H54 (cell line): ENCODE data around the gene C4orf54.

ENCODE experiments used
- DNase-seq: peaks from one replicate; pipeline ENCODE4 v3.0.0; 2011; ENCODE audit warnings: low spot score, mixed read lengths; ENCODE audit not compliant: insufficient read length
- FAIRE-seq: peaks from 3 replicates; lab custom pipeline; 2011; peaks lifted over from hg19 to GRCh38; lab: Jason Lieb, UNC
- POLR2A ChIP-seq: IDR thresholded peaks from 2 replicates; pipeline ENCODE4 v1.6.1; 2011; ENCODE audit warnings: low read depth, mild to moderate bottlenecking, low read length

Gene C4orf54

DNA sequence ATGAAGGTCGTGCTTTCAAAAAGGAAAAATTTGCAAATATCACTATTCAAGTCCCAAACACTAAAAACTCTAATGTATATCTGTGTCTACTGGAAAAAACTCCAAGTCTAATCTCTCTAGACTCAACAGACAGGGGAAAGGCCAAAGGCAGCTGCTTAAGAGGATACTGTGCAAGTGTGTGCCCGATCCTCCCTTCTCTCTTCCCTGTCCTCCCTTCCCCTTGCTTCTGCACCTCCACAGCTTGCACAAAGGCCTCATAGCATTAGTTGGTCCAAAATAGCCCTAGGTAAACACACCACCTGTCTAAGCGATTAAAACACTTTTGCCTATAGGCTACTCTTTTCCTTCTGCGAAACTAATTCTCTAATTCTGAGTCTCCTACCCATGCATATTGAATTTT lies 10.6 kb downstream of the C4orf54 start:
- DNase-seq: no peak
- FAIRE-seq: no peak
- TF ChIP-seq POLR2A: no peak

DNA sequence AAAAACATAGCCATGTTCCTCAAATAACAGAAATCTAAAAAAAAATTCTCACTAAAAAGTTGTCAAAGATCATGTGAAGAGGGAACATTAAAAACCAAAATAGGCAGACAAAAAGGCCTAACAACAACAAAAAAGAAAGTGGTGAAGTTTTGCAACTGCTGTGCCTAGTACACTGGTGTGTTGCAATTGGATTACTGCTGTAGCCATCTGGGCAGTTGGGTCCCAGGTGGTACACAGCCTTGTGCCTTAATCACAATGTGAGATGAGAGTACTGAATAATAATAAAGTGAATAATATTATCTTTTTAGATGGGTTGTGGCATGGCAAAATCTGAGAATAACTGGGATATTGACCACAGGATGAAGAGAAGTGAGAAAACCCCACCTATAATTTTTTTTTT lies 12.0 kb downstream of the C4orf54 start:
- DNase-seq: no peak
- no peak for TF ChIP-seq POLR2A
- FAIRE-seq: no peak

DNA sequence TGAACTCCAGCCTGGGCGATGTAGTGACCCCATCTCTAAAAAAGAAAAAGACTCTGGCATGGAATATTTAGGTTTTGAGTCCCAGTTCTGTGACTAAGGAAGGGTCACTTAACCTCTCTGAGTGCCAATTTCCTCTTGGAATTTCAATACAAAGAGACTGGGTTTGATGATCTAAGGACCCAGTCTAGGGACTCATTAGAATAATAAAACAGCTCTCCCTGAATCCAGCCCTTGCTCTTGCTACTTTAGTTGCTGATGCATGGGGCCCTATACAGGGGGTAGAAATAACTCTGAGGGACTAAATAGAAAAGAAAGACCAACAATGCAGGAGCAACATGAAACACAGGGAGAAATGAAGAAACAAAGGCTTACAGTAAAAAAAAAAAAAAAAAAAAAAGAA lies 12.6 kb downstream of the C4orf54 start:
- DNase-seq (no peak), FAIRE-seq (no peak)
- no peak for TF ChIP-seq POLR2A

DNA sequence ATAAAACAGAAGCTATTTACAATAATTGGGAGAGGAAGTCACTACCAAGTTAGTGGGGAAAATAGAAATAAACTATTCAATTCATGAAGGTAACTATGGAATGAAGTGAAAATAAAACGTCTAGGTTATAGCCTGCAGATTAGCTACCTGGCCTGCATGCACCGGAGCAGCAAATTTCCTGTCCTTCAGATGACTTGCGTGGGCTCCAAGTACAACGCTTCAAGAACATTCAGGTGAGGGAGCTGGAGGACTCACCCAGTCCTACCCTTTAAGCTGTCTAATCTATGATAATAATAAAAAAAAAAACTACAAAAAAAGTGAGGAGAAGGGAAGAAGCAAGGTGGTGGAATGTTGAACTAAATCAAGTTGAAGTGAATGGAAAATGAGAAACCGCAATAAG lies 13.2 kb downstream of the C4orf54 start:
- no peak for FAIRE-seq
- no peak for DNase-seq
- no peak for TF ChIP-seq POLR2A

DNA sequence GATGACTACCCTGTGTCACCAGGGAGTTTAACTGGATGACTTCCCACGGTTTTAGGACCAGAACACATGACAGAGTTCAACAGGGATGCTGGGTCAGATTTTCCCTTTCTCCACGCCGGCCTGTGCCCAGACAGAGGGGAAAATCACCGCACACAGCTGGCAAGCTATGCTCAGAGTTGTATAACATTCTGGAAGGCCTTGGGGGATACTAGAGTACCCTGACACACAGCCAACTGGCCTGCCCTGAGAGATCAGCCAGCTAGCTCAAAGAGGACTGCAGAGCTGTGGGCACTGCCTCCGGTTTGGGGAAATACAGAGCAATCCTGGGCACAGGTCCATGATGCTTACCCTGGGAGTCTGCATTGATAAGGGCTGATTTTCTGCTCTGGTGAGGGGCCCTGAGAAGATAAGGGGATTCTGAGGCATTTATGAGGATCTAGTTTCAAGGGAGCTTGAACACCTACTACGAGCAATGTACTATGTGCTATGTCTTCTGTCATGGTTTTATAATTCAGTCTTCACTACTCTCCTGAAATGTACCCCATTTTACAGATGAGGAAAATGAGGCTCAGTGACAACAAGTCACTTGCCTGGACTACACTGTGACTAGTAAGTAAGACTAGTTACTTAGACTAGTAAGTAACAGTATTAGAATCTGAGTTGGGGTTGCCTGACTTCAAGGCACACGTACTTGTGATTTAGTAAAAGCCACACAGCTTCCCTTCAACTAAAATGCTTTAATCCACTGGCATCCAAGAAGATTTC lies 14.7 kb downstream of the C4orf54 start:
- DNase-seq (no peak), FAIRE-seq (no peak)
- no peak for TF ChIP-seq POLR2A

DNA sequence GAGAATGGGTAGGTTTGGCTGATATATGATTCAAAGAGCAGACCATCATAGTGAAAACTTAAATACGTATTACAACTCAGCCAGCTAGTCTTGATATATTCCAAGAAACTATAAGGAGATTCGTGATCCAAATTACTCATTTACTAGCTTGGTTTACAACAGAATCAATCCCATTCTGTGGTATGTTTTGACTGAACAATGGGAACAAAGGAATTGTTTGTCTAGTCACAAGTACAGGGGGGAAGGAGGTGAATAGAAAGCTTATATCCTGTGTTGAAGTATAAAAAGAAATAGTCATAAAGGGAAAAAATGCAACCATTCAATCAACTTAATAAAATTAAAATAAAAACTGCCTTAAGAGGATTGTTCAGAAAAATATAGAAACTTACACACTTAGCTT lies 17.0 kb downstream of the C4orf54 start:
- FAIRE-seq (no peak), DNase-seq (no peak)
- no peak for TF ChIP-seq POLR2A

DNA sequence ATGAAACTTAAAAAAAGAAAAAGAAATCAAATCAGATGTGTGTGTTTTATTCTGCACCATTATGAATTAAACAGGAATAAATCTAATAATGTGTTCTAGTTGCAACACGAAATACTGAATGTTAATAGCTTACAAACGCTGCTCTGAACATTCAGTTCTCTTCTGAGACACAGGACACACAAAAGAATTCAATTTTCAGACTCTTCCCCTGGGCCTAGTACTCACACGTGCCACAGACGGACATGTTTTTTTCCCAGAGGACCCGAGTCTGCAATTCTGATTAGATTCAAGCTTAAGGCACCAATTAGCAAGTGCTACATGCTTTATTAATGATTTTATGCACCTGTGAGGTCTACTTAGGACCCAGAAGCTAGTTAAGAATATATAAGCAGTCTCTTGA lies 20.5 kb downstream of the C4orf54 start:
- DNase-seq (no peak), FAIRE-seq (no peak)
- no peak for TF ChIP-seq POLR2A

DNA sequence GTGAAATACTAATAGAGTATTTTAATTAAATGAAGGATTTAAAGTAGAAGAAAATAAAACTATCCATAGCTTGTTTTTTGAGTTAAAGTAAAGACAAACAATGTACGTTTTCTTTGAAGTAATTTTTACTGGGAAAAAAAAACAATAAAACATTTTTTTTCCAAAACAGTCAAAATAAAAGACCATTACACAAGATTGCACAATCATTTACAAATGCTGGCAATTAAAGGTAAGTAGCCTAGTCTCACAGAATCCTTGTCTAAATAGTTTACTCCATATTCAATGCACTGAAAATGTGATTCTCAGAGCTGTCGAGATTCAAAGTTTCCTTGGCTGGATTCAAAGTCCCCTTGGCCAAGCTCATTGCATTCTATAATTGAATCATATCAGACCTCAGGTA lies 21.2 kb downstream of the C4orf54 start:
- DNase-seq: no peak
- FAIRE-seq: no peak
- TF ChIP-seq POLR2A: no peak

DNA sequence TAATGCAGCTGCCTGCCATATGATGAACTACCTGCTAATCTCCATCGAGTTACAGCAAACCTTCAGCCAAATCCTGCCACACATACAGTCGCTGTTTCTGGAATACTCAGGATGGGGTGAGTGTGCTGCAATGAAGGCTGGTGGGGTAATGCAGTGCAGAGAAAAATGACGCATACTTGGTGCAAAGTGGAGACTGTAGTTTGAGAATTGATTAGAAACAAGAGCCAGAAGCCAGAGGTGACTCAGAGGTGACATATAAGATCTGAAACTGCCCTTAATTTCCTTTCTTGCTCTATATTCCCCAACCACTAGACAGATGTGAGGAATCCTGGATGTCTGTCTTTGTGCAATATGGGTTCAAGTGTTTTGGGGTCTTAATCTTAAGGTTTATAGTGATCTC lies 22.0 kb downstream of the C4orf54 start:
- TF ChIP-seq POLR2A: no peak
- FAIRE-seq (no peak), DNase-seq (no peak)

DNA sequence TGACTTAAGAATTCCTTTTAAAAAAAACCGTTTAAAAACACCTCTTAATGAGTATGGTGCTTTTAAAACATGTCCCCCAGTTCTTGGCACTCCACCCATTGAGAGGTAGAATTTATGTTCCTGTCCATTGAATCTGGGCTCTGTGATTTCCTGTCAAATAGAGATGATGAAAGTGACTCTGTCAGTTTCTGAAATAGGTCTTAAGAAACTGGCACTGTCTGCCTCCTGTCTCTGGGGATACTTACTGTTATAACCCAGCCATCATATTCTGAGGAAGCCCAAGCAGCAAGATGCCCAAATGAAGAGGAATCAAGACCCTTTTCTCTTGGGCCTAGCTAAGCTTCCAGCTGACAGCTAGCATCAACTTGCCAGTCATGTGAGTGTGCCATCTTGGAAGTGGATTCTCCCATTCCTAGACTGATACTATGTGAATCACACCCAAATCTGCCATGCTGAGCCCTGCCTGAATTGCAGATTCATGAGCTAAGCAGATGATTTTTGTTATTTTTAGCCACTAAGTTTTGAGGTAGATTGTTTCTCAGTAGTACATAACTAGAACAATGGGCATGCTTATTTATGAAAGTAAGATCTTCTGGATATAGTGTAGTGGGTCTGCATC lies 22.8 kb downstream of the C4orf54 start:
- TF ChIP-seq POLR2A: no peak
- DNase-seq: no peak
- no peak for FAIRE-seq

DNA sequence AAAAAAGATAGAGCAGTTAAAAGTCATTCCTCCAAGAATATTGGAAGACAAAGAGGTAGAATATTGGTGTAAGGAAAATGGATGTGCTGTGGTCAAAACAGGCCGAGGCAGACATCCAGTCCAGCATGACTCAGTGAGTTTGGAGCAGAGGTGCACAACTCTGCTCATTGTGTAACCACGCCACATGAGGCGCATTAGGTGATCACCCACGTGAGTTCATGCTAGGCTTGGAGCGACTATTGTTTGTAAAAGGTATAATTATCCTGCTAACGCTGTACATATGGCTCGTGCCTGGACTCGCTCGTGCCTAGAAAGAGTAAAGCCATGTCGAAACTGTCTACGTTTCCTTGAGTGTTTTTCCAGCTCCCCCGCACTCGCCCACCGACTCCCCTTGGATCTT lies 23.9 kb downstream of the C4orf54 start:
- no peak for FAIRE-seq
- DNase-seq: no peak
- TF ChIP-seq POLR2A: no peak

DNA sequence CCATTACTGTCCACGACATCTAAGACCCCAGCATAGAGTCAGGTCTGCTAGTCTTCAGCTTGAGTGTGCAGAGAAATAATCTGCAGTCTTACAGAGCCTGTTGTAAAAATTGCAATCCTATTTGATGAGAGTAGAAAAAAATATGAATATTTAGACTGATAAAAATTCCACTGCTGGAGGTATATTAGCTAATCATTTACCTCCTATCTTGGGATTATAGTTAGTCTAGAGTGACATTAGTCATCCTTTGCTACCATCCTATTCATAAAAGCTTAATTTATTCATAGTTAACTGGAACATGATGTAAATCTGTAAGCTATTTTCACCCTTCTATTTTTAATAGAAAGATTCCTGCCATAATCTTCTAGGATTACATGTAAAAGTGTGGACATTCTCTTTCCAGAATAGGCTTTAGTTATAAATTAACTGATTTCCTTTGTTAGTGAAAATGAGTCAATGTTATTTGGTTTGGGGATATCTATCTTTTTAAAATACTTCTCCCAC lies 26.7 kb downstream of the C4orf54 start:
- DNase-seq (no peak), FAIRE-seq (no peak)
- no peak for TF ChIP-seq POLR2A

DNA sequence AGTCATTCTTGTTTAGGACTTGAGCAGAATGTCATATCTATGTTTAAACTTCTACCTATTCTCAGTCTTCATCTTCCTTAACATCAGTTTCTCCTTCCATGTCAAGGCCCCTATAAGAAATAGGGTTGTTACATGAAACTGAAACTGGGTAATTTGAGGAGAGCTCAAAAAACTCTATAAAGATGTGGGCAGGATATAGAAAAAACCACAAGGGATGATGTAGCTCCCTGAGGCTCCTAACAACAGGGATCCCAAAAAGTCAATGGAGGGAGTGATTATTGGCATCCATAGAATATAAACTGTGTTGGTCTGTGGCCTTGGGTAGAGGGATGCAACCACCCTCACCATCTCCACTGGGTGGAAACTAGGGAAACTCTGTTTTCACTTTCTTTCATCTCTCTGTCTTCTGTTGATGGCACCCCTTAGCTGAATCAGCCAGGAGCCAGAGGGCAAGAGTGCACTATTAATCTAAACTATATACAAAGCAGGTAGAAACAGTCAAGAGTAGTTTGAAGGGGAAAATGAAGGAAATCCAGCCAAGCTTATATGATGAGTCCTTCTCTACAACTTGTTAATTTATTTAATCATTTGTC lies 27.6 kb downstream of the C4orf54 start:
- TF ChIP-seq POLR2A: no peak
- no peak for FAIRE-seq
- no peak for DNase-seq

DNA sequence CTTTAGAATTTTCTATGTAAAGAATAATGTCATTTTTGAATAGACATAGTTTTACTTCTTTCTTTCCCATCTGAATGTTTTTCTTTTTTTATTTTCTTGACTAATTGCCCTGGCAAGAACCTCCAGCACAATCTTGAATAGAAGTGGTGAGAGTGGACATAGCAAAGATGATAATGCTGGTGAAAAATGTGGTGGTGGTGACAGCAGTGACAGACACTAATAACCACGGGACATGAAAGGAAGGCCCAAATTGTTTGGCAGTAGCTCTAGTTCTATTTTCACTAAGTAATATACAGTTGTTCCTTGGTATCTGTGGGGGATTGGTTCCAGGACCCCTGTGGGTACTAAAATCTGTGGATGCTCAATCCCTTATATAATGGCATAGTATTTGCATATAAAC lies 29.6 kb downstream of the C4orf54 start:
- DNase-seq (no peak), FAIRE-seq (no peak)
- no peak for TF ChIP-seq POLR2A
